H9 (cell line): ENCODE measurements around the gene CCDC102A. TPM values are rescaled to one million over a fixed set of nuclear protein-coding genes. Genes with fewer than 3 reads are reported as not detected.

ENCODE experiments used
- DNase-seq: peaks from one replicate; pipeline ENCODE4 v3.0.0-alpha.2; 2017
- H2AFZ ChIP-seq: one replicate; pipeline ENCODE4 v1.6.1; 2013; ENCODE audit warnings: mild to moderate bottlenecking, low read length, control low read depth, moderate library complexity
- H2AK5ac ChIP-seq: 2 replicates; pipeline ENCODE4 v1.6.1; 2013; ENCODE audit warnings: low read length, control low read depth, mixed read lengths; ENCODE audit not compliant: insufficient read length
- H2BK120ac ChIP-seq: one replicate; pipeline ENCODE4 v1.6.1; 2013; ENCODE audit warnings: low read depth, mild to moderate bottlenecking, low read length, control low read depth, inconsistent platforms; ENCODE audit not compliant: poor library complexity, severe bottlenecking
- H2BK12ac ChIP-seq: 2 replicates; pipeline ENCODE4 v1.6.1; 2013; ENCODE audit warnings: low read length, control low read depth, mixed read lengths, low read depth; ENCODE audit not compliant: insufficient read length
- H2BK15ac ChIP-seq: 2 replicates; pipeline ENCODE4 v1.6.1; 2013; ENCODE audit warnings: low read depth, low read length, control low read depth
- H2BK20ac ChIP-seq: one replicate; pipeline ENCODE4 v1.6.1; 2013; ENCODE audit warnings: low read depth, mild to moderate bottlenecking, low read length, control low read depth, inconsistent platforms; ENCODE audit not compliant: poor library complexity, severe bottlenecking
- H2BK5ac ChIP-seq: 2 replicates; pipeline ENCODE4 v1.6.1; 2013; ENCODE audit warnings: low read length, control low read depth, mixed read lengths; ENCODE audit not compliant: insufficient read length
- H3K14ac ChIP-seq: 2 replicates; pipeline ENCODE4 v1.6.1; 2013; ENCODE audit warnings: low read length, control low read depth; ENCODE audit not compliant: insufficient read depth
- H3K18ac ChIP-seq: 2 replicates; pipeline ENCODE4 v1.6.1; 2013; ENCODE audit warnings: low read depth, mild to moderate bottlenecking, mixed read lengths, low read length, control low read depth; ENCODE audit not compliant: insufficient read length
- H3K23ac ChIP-seq: 2 replicates; pipeline ENCODE4 v1.6.1; 2013; ENCODE audit warnings: low read length, control low read depth, mixed read lengths, low read depth; ENCODE audit not compliant: insufficient read length
- H3K23me2 ChIP-seq: 2 replicates; pipeline ENCODE4 v1.6.1; 2013; ENCODE audit warnings: low read depth, mild to moderate bottlenecking, mixed read lengths, low read length, control low read depth; ENCODE audit not compliant: insufficient read length, poor library complexity, severe bottlenecking
- H3K27ac ChIP-seq: 2 replicates; pipeline ENCODE4 v1.5.1; 2013; ENCODE audit warnings: low read length, control low read depth, mixed read lengths, low read depth; ENCODE audit not compliant: insufficient read length
- H3K27me3 ChIP-seq: 2 replicates; pipeline ENCODE4 v1.6.1; 2013; ENCODE audit warnings: low read length, control low read depth, inconsistent platforms; ENCODE audit not compliant: insufficient read depth
- H3K4ac ChIP-seq: 2 replicates; pipeline ENCODE4 v1.6.1; 2013; ENCODE audit warnings: low read depth, mild to moderate bottlenecking, control low read depth, inconsistent platforms, low read length, moderate library complexity
- H3K4me1 ChIP-seq: 2 replicates; pipeline ENCODE4 v1.6.1; 2013; ENCODE audit warnings: low read length, control low read depth, inconsistent platforms; ENCODE audit not compliant: insufficient read depth
- H3K4me2 ChIP-seq: 2 replicates; pipeline ENCODE4 v1.6.1; 2013; ENCODE audit warnings: low read length, control low read depth, mixed read lengths; ENCODE audit not compliant: insufficient read length, insufficient read depth
- H3K56ac ChIP-seq: 2 replicates; pipeline ENCODE4 v1.6.1; 2013; ENCODE audit warnings: low read depth, mild to moderate bottlenecking, mixed read lengths, low read length, control low read depth; ENCODE audit not compliant: insufficient read length
- H3K79me1 ChIP-seq: 2 replicates; pipeline ENCODE4 v1.6.1; 2013; ENCODE audit warnings: low read depth, mild to moderate bottlenecking, moderate library complexity, low read length, control low read depth, inconsistent platforms; ENCODE audit not compliant: insufficient read depth, poor library complexity, severe bottlenecking
- H3K79me2 ChIP-seq: 2 replicates; pipeline ENCODE4 v1.6.1; 2013; ENCODE audit warnings: low read length, control low read depth, inconsistent platforms; ENCODE audit not compliant: insufficient read depth
- H3K9ac ChIP-seq: 2 replicates; pipeline ENCODE4 v1.6.1; 2013; ENCODE audit warnings: low read length, control low read depth, mixed read lengths; ENCODE audit not compliant: insufficient read length; ENCODE audit errors: extremely low read depth
- H3K9me3 ChIP-seq: one replicate; pipeline ENCODE4 v1.6.1; 2013; ENCODE audit warnings: low read depth, low read length, inconsistent platforms; ENCODE audit not compliant: control insufficient read depth
- H3T11ph ChIP-seq: one replicate; pipeline ENCODE4 v1.6.1; 2013; ENCODE audit warnings: mild to moderate bottlenecking, low read length, control low read depth, inconsistent platforms
- H4K20me1 ChIP-seq: one replicate; pipeline ENCODE4 v1.6.1; 2013; ENCODE audit not compliant: control insufficient read depth, insufficient read length, insufficient read depth
- H4K5ac ChIP-seq: 2 replicates; pipeline ENCODE4 v1.6.1; 2013; ENCODE audit warnings: low read depth, mild to moderate bottlenecking, mixed read lengths, low read length, control low read depth; ENCODE audit not compliant: insufficient read length
- H4K8ac ChIP-seq: replicated peaks from 2 replicates; pipeline ENCODE4 v1.6.1; 2013; ENCODE audit warnings: low read length, control low read depth, mixed read lengths, low read depth; ENCODE audit not compliant: insufficient read length
- H4K91ac ChIP-seq: 2 replicates; pipeline ENCODE4 v1.6.1; 2013; ENCODE audit warnings: low read depth, mild to moderate bottlenecking, moderate library complexity, mixed read lengths, low read length, control low read depth; ENCODE audit not compliant: insufficient read length
- H3K27ac Mint-ChIP-seq, 3 experiments: 2 replicates in 2 of 3; 3 replicates in 1 of 3; pipeline ENCODE4 v1.8.0; 2020 to 2021; ENCODE audit warnings: mixed read lengths in 3 of 3, mild to moderate bottlenecking in 1 of 3, moderate library complexity in 1 of 3
- H3K27me3 Mint-ChIP-seq: 2 replicates; pipeline ENCODE4 v1.8.0; 2021; ENCODE audit warnings: low read depth, mild to moderate bottlenecking, moderate library complexity, mixed read lengths
- H3K36me3 Mint-ChIP-seq, 3 experiments: 2 replicates in 2 of 3; 3 replicates in 1 of 3; pipeline ENCODE4 v1.8.0; 2020 to 2021; ENCODE audit warnings: low read depth in 3 of 3, mixed read lengths in 3 of 3; ENCODE audit not compliant: insufficient read depth in 1 of 3
- H3K4me1 Mint-ChIP-seq, 2 experiments: 2 replicates each; pipeline ENCODE4 v1.8.0; 2020; ENCODE audit warnings: mixed read lengths in 2 of 2
- H3K4me3 Mint-ChIP-seq, 2 experiments: 2 replicates in 1 of 2; 3 replicates in 1 of 2; pipeline ENCODE4 v1.8.0; 2020 to 2021; ENCODE audit warnings: mild to moderate bottlenecking in 2 of 2, mixed read lengths in 2 of 2, moderate library complexity in 1 of 2
- H3K9me3 Mint-ChIP-seq, 2 experiments: 2 replicates in 1 of 2; 3 replicates in 1 of 2; pipeline ENCODE4 v1.8.0; 2020; ENCODE audit warnings: mild to moderate bottlenecking in 2 of 2, mixed read lengths in 2 of 2, moderate library complexity in 1 of 2
- CTCF ChIP-seq: fragments of 200-600 bp; sonication (generic); conservative IDR thresholded peaks from 3 replicates; pipeline ENCODE4 v1.8.0; 2021; ENCODE audit warnings: antibody characterized with exemption, mild to moderate bottlenecking
- WGBS: extraction: QIAGEN DNeasy Blood & Tissue Kit; methylation state at CpG from one replicate; pipeline ENCODE4 v1.1.7; 2013; ENCODE audit warnings: missing lambda C conversion rate, low lambda C conversion rate, mixed read lengths; ENCODE audit not compliant: insufficient read length; ENCODE audit errors: extremely low coverage; 5-methylcytosine and 5-hydroxymethylcytosine counted together
- total RNA-seq: library from RNA; stranded (reverse); gene quantifications from 2 replicates; pipeline ENCODE4 v1.2.1, GENCODE V29; 2021

Gene CCDC102A
- total RNA-seq, 1 experiment from 2014 or later, result 8.2 TPM

- H2BK5ac ChIP-seq, result no peak overlapping the region
- H3K79me1 ChIP-seq, result peaks cover 5% of the 10 kb centered on the region
- no peaks in the 10 kb centered on the region for H3K9me3 ChIP-seq
- no peak overlapping the region for H2BK12ac ChIP-seq
- no peak overlapping the region for H3K27ac ChIP-seq
- H2BK20ac ChIP-seq, result no peak overlapping the region
- no peak overlapping the region for H3K56ac ChIP-seq
- WGBS, result no CpG with 5 or more reads among the region's 6 CpGs
- H4K20me1 ChIP-seq, result no peaks in the 10 kb centered on the region
- no peak overlapping the region for H2BK15ac ChIP-seq
- Mint-ChIP-seq H3K36me3 (peaks cover 0 to 3% (median 2%) of the 10 kb centered on the region in 3 experiments; a peak in 2 of 7 replicates), H3K27ac (no peak overlapping the region; a peak in 1 of 7 replicates), H3K4me1 (peaks cover 28 to 58% of the 10 kb centered on the region in 2 experiments), H3K4me3 (no peak overlapping the region), H3K27me3 (peaks cover 30% of the 10 kb centered on the region), H3K9me3 (no peaks in the 10 kb centered on the region)
- H3T11ph ChIP-seq, result no peak overlapping the region
- H3K4ac ChIP-seq, result no peak overlapping the region
- H3K9ac ChIP-seq, result no peak overlapping the region
- H3K4me2 ChIP-seq, result no peak overlapping the region
- TF ChIP-seq CTCF, result no peak
- H2AFZ ChIP-seq, result no peak overlapping the region
- H4K91ac ChIP-seq, result no peak overlapping the region
- H4K5ac ChIP-seq, result no peak overlapping the region
- H2AK5ac ChIP-seq, result no peak overlapping the region
- H3K18ac ChIP-seq, result no peak overlapping the region
- peaks cover 3% of the 10 kb centered on the region; the same call in 1 of the 2 replicates for H3K4me1 ChIP-seq
- H3K23me2 ChIP-seq, result peaks cover 15% of the 10 kb centered on the region
- H3K14ac ChIP-seq, result no peak overlapping the region
- no peak for DNase-seq
- H3K27me3 ChIP-seq, result no peaks in the 10 kb centered on the region
- no peak overlapping the region for H3K23ac ChIP-seq
- H4K8ac ChIP-seq, result no peak overlapping the region
- no peak overlapping the region for H2BK120ac ChIP-seq
- no peaks in the 10 kb centered on the region for H3K79me2 ChIP-seq
Observed at GRCh38 chr16:57480754-57481230, 55.6 kb downstream of the CCDC102A start.
